Neuronal stem cell (in vitro differentiated cells): ENCODE data around the gene AATK.

Experiments used
- DNase-seq: peaks from one replicate; pipeline ENCODE4 v3.0.0-alpha.2; 2013; ENCODE audit warnings: low spot score
- H2AFZ ChIP-seq: one replicate; pipeline ENCODE4 v1.6.1; 2013; ENCODE audit warnings: mild to moderate bottlenecking, low read length, inconsistent platforms
- H2AK5ac ChIP-seq: 2 replicates; pipeline ENCODE4 v1.6.1; 2013; ENCODE audit warnings: low read depth, mild to moderate bottlenecking, inconsistent platforms, low read length, moderate library complexity, mixed read lengths
- H2BK120ac ChIP-seq: 2 replicates; pipeline ENCODE4 v1.6.1; 2013; ENCODE audit warnings: low read depth, mild to moderate bottlenecking, inconsistent platforms, low read length, moderate library complexity, mixed read lengths
- H2BK12ac ChIP-seq: one replicate; pipeline ENCODE4 v1.6.1; 2013; ENCODE audit warnings: low read length, inconsistent platforms
- H2BK15ac ChIP-seq: 2 replicates; pipeline ENCODE4 v1.6.1; 2013; ENCODE audit warnings: mild to moderate bottlenecking, low read length, inconsistent platforms, mixed read lengths
- H2BK5ac ChIP-seq: one replicate; pipeline ENCODE4 v1.6.1; 2013; ENCODE audit warnings: inconsistent platforms, mild to moderate bottlenecking, low read length, moderate library complexity
- H3K14ac ChIP-seq: one replicate; pipeline ENCODE4 v1.6.1; 2013; ENCODE audit warnings: low read length, inconsistent platforms
- H3K18ac ChIP-seq: 2 replicates; pipeline ENCODE4 v1.6.1; 2013; ENCODE audit warnings: low read length, inconsistent platforms
- H3K23ac ChIP-seq: 2 replicates; pipeline ENCODE4 v1.6.1; 2013; ENCODE audit warnings: low read depth, mild to moderate bottlenecking, mixed read lengths, low read length, inconsistent platforms; ENCODE audit not compliant: poor library complexity
- H3K27ac ChIP-seq: replicated peaks from 3 replicates; pipeline ENCODE4 v1.5.1; 2013; ENCODE audit warnings: low read length, inconsistent platforms
- H3K27me3 ChIP-seq, 3 experiments: 2 replicates each; pipeline ENCODE4 v1.6.1; 2013; ENCODE audit warnings: low read length in 3 of 3, mild to moderate bottlenecking in 2 of 3, inconsistent platforms in 1 of 3, low read depth in 1 of 3, mixed read lengths in 1 of 3, moderate library complexity in 1 of 3; ENCODE audit not compliant: control insufficient read depth in 3 of 3, insufficient read depth in 3 of 3
- H3K36me3 ChIP-seq, 2 donors: replicated peaks in 1 of 2; 2 replicates each; pipeline ENCODE4 v1.6.1; 2013; ENCODE audit warnings: low read length in 2 of 2; ENCODE audit not compliant: control insufficient read depth in 2 of 2, insufficient read depth in 2 of 2
- H3K4ac ChIP-seq: 2 replicates; pipeline ENCODE4 v1.6.1; 2013; ENCODE audit warnings: inconsistent platforms, mild to moderate bottlenecking, low read length, moderate library complexity
- H3K4me1 ChIP-seq, 2 donors: 1 replicate in 1 of 2; 2 replicates in 1 of 2; pipeline ENCODE4 v1.6.1; 2013; ENCODE audit warnings: low read length in 2 of 2, low read depth in 1 of 2; ENCODE audit not compliant: control insufficient read depth in 2 of 2, insufficient read depth in 1 of 2
- H3K4me2 ChIP-seq: one replicate; pipeline ENCODE4 v1.6.1; 2013; ENCODE audit warnings: mild to moderate bottlenecking, low read length, inconsistent platforms; ENCODE audit not compliant: insufficient read depth, poor library complexity, severe bottlenecking
- H3K4me3 ChIP-seq, 2 donors: 2 replicates each; pipeline ENCODE4 v1.5.1; 2013; ENCODE audit warnings: low read length in 2 of 2, mild to moderate bottlenecking in 2 of 2, inconsistent platforms in 1 of 2, moderate library complexity in 1 of 2
- H3K79me1 ChIP-seq: one replicate; pipeline ENCODE4 v1.6.1; 2013; ENCODE audit warnings: low read depth, mild to moderate bottlenecking, inconsistent platforms, low read length, moderate library complexity
- H3K9ac ChIP-seq: one replicate; pipeline ENCODE4 v1.6.1; 2013; ENCODE audit warnings: mild to moderate bottlenecking, low read depth, low read length, inconsistent platforms; ENCODE audit not compliant: poor library complexity
- H3K9me3 ChIP-seq, 2 donors: replicated peaks in 1 of 2; 2 replicates each; pipeline versions ENCODE3 to v1.6.1; 2013; ENCODE audit warnings: low read length in 2 of 2, mild to moderate bottlenecking in 2 of 2, inconsistent platforms in 1 of 2, low read depth in 1 of 2, mixed read lengths in 1 of 2, moderate library complexity in 1 of 2; ENCODE audit not compliant: control insufficient read depth in 2 of 2, insufficient read depth in 1 of 2
- H4K8ac ChIP-seq: one replicate; pipeline ENCODE4 v1.6.1; 2013; ENCODE audit warnings: low read depth, mild to moderate bottlenecking, inconsistent platforms, low read length, moderate library complexity
- H4K91ac ChIP-seq: one replicate; pipeline ENCODE4 v1.6.1; 2013; ENCODE audit warnings: low read length, low read depth, mild to moderate bottlenecking, inconsistent platforms; ENCODE audit not compliant: poor library complexity
- WGBS, 2 donors: extraction: QIAGEN DNeasy Blood & Tissue Kit; methylation state at CpG; one replicate each; pipeline ENCODE4 v1.1.7; 2013; ENCODE audit warnings: missing lambda C conversion rate in 2 of 2, mixed read lengths in 1 of 2; ENCODE audit not compliant: insufficient read length in 2 of 2, insufficient replicate concordance in 1 of 2; ENCODE audit errors: extremely low coverage in 2 of 2; 5-methylcytosine and 5-hydroxymethylcytosine counted together

AATK gene

GRCh38 chr17:81206657-81207056 is 40.6 kb upstream of the AATK start:
- no peak overlapping the region for H3K4me3 ChIP-seq
- H3K36me3 ChIP-seq: peaks cover 22 to 50% of the 10 kb centered on the region in 2 donors
- no peak overlapping the region for H2BK15ac ChIP-seq
- H3K4me2 ChIP-seq: no peak overlapping the region
- no peak overlapping the region for H3K9ac ChIP-seq
- whole genome bisulfite sequencing, 2 donors: no CpG with 5 or more reads among the region's 12 CpGs
- H2BK5ac ChIP-seq: no peak overlapping the region
- H2BK120ac ChIP-seq: no peak overlapping the region
- H3K79me1 ChIP-seq: peaks cover 4% of the 10 kb centered on the region
- H4K91ac ChIP-seq: no peak overlapping the region
- peaks cover 0 to 4% of the 10 kb centered on the region in 2 donors for H3K9me3 ChIP-seq
- H3K14ac ChIP-seq: peak overlapping the region; percentile 21
- DNase-seq: no peak
- no peak overlapping the region for H2BK12ac ChIP-seq
- peak overlapping the region; percentile 17 for H4K8ac ChIP-seq
- no peaks in the 10 kb centered on the region for H3K4me1 ChIP-seq
- H3K4ac ChIP-seq: no peak overlapping the region
- H3K27me3 ChIP-seq: no peaks in the 10 kb centered on the region
- no peak overlapping the region for H2AFZ ChIP-seq
- H3K27ac ChIP-seq: no peak overlapping the region
- H2AK5ac ChIP-seq: no peak overlapping the region
- H3K23ac ChIP-seq: no peak overlapping the region
- H3K18ac ChIP-seq: no peak overlapping the region

GRCh38 chr17:81206166-81206565 is 40.1 kb upstream of the AATK start:
- Histone ChIP-seq H3K27ac (no peak overlapping the region), H3K14ac (no peak overlapping the region), H4K8ac (no peak overlapping the region), H2BK12ac (no peak overlapping the region), H3K18ac (no peak overlapping the region), H2AFZ (no peak overlapping the region), H2BK120ac (no peak overlapping the region), H3K9me3 (peaks cover 0 to 4% of the 10 kb centered on the region in 2 donors), H3K27me3 (no peaks in the 10 kb centered on the region), H3K4me3 (no peak overlapping the region), H3K4me2 (no peak overlapping the region), H3K79me1 (peaks cover 4% of the 10 kb centered on the region), H3K36me3 (peaks cover 22 to 55% of the 10 kb centered on the region in 2 donors), H2BK15ac (no peak overlapping the region), H2BK5ac (no peak overlapping the region), H3K9ac (no peak overlapping the region), H3K23ac (no peak overlapping the region), H3K4ac (no peak overlapping the region), H3K4me1 (no peaks in the 10 kb centered on the region), H2AK5ac (no peak overlapping the region), H4K91ac (no peak overlapping the region)
- no CpG with 5 or more reads among the region's 4 CpGs for WGBS, 2 donors
- no peak for DNase-seq

DNA sequence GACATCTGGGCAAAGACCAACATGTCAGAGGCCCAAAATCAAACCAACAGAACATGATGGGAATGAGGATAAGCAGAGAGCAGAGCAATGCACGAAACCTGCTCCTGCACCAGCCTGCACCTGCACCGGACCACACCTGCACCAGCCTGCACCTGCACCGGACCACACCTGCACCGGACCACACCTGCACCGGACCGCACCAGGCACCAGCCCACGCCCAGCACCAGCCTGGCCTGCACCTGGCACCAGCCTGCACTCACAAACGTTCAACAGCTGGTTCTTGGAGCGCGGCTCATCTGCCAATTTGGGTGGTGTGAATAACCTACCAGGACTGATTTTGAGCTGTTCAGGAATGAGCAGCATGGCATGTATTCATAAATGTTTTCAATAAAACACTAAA is 38.6 kb upstream of the AATK start:
- H2BK120ac ChIP-seq: no peak overlapping the region
- H2BK5ac ChIP-seq: no peak overlapping the region
- peak overlapping the region; percentile 82 for H4K8ac ChIP-seq
- no peak overlapping the region for H2AFZ ChIP-seq
- H3K9me3 ChIP-seq: peaks cover 0 to 4% of the 10 kb centered on the region in 2 donors
- no peak overlapping the region for H3K4ac ChIP-seq
- H3K23ac ChIP-seq: peak overlapping the region; percentile 89
- no peak for DNase-seq
- no peak overlapping the region for H2BK15ac ChIP-seq
- H3K79me1 ChIP-seq: peaks cover 7% of the 10 kb centered on the region
- no peak overlapping the region for H3K27ac ChIP-seq
- H3K4me3 ChIP-seq: peak overlapping the region in 1 of 2 donors; percentile 60
- no peak overlapping the region for H2BK12ac ChIP-seq
- H4K91ac ChIP-seq: no peak overlapping the region
- H3K4me1 ChIP-seq: no peaks in the 10 kb centered on the region
- H3K4me2 ChIP-seq: no peak overlapping the region
- H3K27me3 ChIP-seq: no peaks in the 10 kb centered on the region
- no peak overlapping the region for H3K14ac ChIP-seq
- H3K9ac ChIP-seq: no peak overlapping the region
- peaks cover 25 to 71% of the 10 kb centered on the region in 2 donors for H3K36me3 ChIP-seq
- no peak overlapping the region for H3K18ac ChIP-seq
- no peak overlapping the region for H2AK5ac ChIP-seq
- no CpG with 5 or more reads among the region's 10 CpGs for WGBS, 2 donors

- no peak overlapping the region for H3K18ac ChIP-seq
- no peak overlapping the region for H3K23ac ChIP-seq
- H3K9ac ChIP-seq: peak overlapping the region; percentile 9
- no peak overlapping the region for H3K14ac ChIP-seq
- H3K4me3 ChIP-seq: no peak overlapping the region
- peak overlapping the region; percentile 10 for H2BK5ac ChIP-seq
- no peak overlapping the region for H3K4me2 ChIP-seq
- WGBS, 2 donors: no CpG with 5 or more reads among the region's 20 CpGs
- H3K79me1 ChIP-seq: peaks cover 7% of the 10 kb centered on the region
- peaks cover 0 to 4% of the 10 kb centered on the region in 2 donors for H3K9me3 ChIP-seq
- no peak overlapping the region for H3K27ac ChIP-seq
- no peak overlapping the region for H4K8ac ChIP-seq
- no peaks in the 10 kb centered on the region for H3K4me1 ChIP-seq
- no peak overlapping the region for H2BK12ac ChIP-seq
- no peak overlapping the region for H2AK5ac ChIP-seq
- no peak overlapping the region for H2AFZ ChIP-seq
- H3K4ac ChIP-seq: no peak overlapping the region
- no peaks in the 10 kb centered on the region for H3K27me3 ChIP-seq
- DNase-seq: no peak
- H4K91ac ChIP-seq: no peak overlapping the region
- H2BK120ac ChIP-seq: no peak overlapping the region
- H2BK15ac ChIP-seq: no peak overlapping the region
- peaks cover 30 to 74% of the 10 kb centered on the region in 2 donors for H3K36me3 ChIP-seq
Measured at GRCh38 chr17:81203136-81203535, 37.1 kb upstream of the AATK start.
